Karpas-422 (cell line): ENCODE results near the gene RPRD1A. TPM values are rescaled to one million over a fixed set of nuclear protein-coding genes. Genes with fewer than 3 reads are reported as not detected.
A peak's percentile ranks its signal among the peaks of the same experiment; 100 is the strongest.
"Not testable (repeated sequence)": the region's sequence is repeated elsewhere in the genome, so short reads cannot be mapped to it uniquely, and the experiment has no call there.

Experiments
- DNase-seq: peaks from one replicate; pipeline ENCODE4 v3.0.0-alpha.2; 2015
- H2AFZ ChIP-seq: fragments of 200-600 bp; sonication (generic); 2 replicates; pipeline ENCODE4 v1.6.1; 2014; ENCODE audit warnings: antibody characterized with exemption, low read length, mixed read lengths
- H3K27ac ChIP-seq: fragments of 200-600 bp; sonication (generic); 2 replicates; pipeline ENCODE4 v1.5.1; 2014; ENCODE audit warnings: mild to moderate bottlenecking, low read length, moderate library complexity
- H3K27me3 ChIP-seq: fragments of 200-600 bp; sonication (generic); 2 replicates; pipeline ENCODE4 v1.6.1; 2014; ENCODE audit warnings: low read length, mixed read lengths
- H3K36me3 ChIP-seq: fragments of 200-600 bp; sonication (generic); 2 replicates; pipeline ENCODE4 v1.6.1; 2014; ENCODE audit warnings: low read length, mixed read lengths; ENCODE audit not compliant: insufficient read depth
- H3K4me1 ChIP-seq: fragments of 200-600 bp; sonication (generic); 2 replicates; pipeline ENCODE4 v1.6.1; 2014; ENCODE audit warnings: mild to moderate bottlenecking, low read length, mixed read lengths
- H3K4me2 ChIP-seq: fragments of 200-600 bp; sonication (generic); 2 replicates; pipeline ENCODE4 v1.6.1; 2014; ENCODE audit warnings: low read length, low read depth, mild to moderate bottlenecking; ENCODE audit not compliant: poor library complexity, severe bottlenecking
- H3K4me3 ChIP-seq: fragments of 200-600 bp; sonication (generic); 2 replicates; pipeline ENCODE4 v1.5.1; 2014; ENCODE audit warnings: mild to moderate bottlenecking, antibody characterized with exemption, low read length, mixed read lengths
- H3K79me2 ChIP-seq: fragments of 200-600 bp; sonication (generic); 2 replicates; pipeline ENCODE4 v1.6.1; 2014; ENCODE audit warnings: mild to moderate bottlenecking, low read length, mixed read lengths
- H3K9ac ChIP-seq: fragments of 200-600 bp; sonication (generic); 2 replicates; pipeline ENCODE4 v1.6.0; 2014; ENCODE audit warnings: low read length
- H3K9me2 ChIP-seq: fragments of 200-600 bp; sonication (generic), shearing (Covaris generic); replicated peaks from 2 replicates; pipeline ENCODE4 v1.6.0; 2014; ENCODE audit warnings: mild to moderate bottlenecking, low read length, moderate library complexity; ENCODE audit not compliant: insufficient read depth
- H3K9me3 ChIP-seq: fragments of 300-700, 200-600 bp; sonication (generic); 2 replicates; pipeline ENCODE4 v1.6.1; 2014; ENCODE audit warnings: low read length, mixed read lengths
- H4K20me1 ChIP-seq: fragments of 200-600 bp; sonication (generic); 2 replicates; pipeline ENCODE4 v1.6.1; 2014; ENCODE audit warnings: mild to moderate bottlenecking, antibody characterized with exemption, low read length, low read depth; ENCODE audit not compliant: insufficient read depth
- total RNA-seq: library from RNA; depleted of rRNA; stranded (reverse); fragments of >200 nt; shearing (Covaris generic); gene quantifications from 2 replicates; pipeline ENCODE4 v1.2.3, GENCODE V29; 2014; ENCODE audit warnings: low replicate concordance

The RPRD1A gene
- total RNA-seq, 1 experiment from 2014 or later, result 85.5 TPM

DNA sequence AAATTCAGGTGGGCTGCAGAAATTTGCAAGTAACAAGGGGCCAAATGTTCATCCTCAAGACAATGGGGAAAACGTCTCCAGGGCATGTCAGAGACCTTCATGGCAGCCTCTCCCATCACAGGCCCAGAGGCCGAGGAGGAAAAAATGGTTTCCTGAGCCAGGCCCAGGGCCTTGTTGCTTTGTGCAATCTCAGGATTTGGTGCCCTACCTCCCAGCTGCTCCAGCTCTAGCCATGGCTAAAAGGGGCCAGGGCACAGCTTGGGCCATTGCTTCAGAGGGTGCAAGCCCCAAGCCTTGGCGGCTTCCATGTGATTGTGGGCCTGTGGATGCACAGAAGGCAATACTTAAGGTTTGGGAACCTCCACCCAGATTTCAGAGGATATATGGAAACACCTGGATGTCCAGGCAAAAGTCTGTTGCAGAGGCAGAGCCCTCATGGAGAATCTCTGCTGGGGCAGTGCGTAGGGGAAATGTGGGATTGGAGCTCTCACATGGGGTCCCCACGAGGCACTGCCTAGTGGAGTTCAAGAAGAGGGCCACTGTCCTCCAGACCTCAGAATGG is 29.2 kb downstream of the RPRD1A start:
- no peak for DNase-seq
- H3K9ac ChIP-seq, result no peak overlapping the region
- H3K4me1 ChIP-seq, result peaks cover 27% of the 10 kb centered on the region
- H4K20me1 ChIP-seq, result no peaks in the 10 kb centered on the region
- no peak overlapping the region for H3K27ac ChIP-seq
- peaks cover 32% of the 10 kb centered on the region for H3K36me3 ChIP-seq
- H3K9me2 ChIP-seq, result no peaks in the 10 kb centered on the region
- no peak overlapping the region for H3K4me3 ChIP-seq
- peaks cover 6% of the 10 kb centered on the region for H3K9me3 ChIP-seq
- no peak overlapping the region for H2AFZ ChIP-seq
- H3K4me2 ChIP-seq, result no peak overlapping the region
- H3K27me3 ChIP-seq, result no peaks in the 10 kb centered on the region
- H3K79me2 ChIP-seq, result peaks cover 100% of the 10 kb centered on the region

GRCh38 chr18:36035253-36035652 is 32.1 kb downstream of the RPRD1A start:
- H3K9me3 ChIP-seq, result peaks cover 6% of the 10 kb centered on the region
- H3K36me3 ChIP-seq, result peaks cover 38% of the 10 kb centered on the region
- H3K4me1 ChIP-seq, result peaks cover 53% of the 10 kb centered on the region
- no peaks in the 10 kb centered on the region for H4K20me1 ChIP-seq
- no peaks in the 10 kb centered on the region for H3K9me2 ChIP-seq
- H3K79me2 ChIP-seq, result peaks cover 98% of the 10 kb centered on the region
- H3K27me3 ChIP-seq, result no peaks in the 10 kb centered on the region
- H3K4me3 ChIP-seq, result no peak overlapping the region
- no peak overlapping the region for H3K9ac ChIP-seq
- DNase-seq, result no peak
- no peak overlapping the region for H2AFZ ChIP-seq
- H3K4me2 ChIP-seq, result no peak overlapping the region
- H3K27ac ChIP-seq, result peak overlapping the region; percentile 55

GRCh38 chr18:36034299-36034895 is 33.0 kb downstream of the RPRD1A start:
- Histone ChIP-seq H2AFZ (no peak overlapping the region), H3K9me3 (peaks cover 3% of the 10 kb centered on the region), H3K4me2 (peak overlapping the region; percentile 40), H3K4me3 (no peak overlapping the region), H3K4me1 (peaks cover 53% of the 10 kb centered on the region), H3K79me2 (peaks cover 92% of the 10 kb centered on the region), H3K9ac (no peak overlapping the region), H3K27me3 (no peaks in the 10 kb centered on the region), H3K36me3 (peaks cover 32% of the 10 kb centered on the region), H3K27ac (peak overlapping the region; percentile 55), H3K9me2 (no peaks in the 10 kb centered on the region), H4K20me1 (no peaks in the 10 kb centered on the region)
- DNase-seq, result no peak

DNA sequence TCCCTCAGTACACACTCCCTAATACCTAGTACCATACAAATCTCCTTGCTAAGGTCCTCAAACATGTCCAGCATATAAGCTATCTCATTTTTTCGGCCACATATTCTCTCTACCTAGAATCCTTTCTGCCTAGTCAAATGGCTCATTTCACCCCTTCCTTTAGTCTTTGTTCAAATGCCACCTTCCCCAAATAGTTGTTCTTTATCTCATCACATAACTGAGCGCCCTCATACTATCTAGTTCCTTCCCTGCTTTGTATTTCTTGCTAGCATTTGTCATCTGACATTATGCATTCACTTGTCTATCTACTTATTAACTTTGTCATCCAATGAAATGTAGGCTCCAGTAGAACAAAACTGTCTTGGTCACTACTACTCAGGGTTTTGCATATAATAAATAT is 35.5 kb downstream of the RPRD1A start:
- H4K20me1 ChIP-seq, result no peaks in the 10 kb centered on the region
- H3K9me3 ChIP-seq, result no peaks in the 10 kb centered on the region
- no peaks in the 10 kb centered on the region for H3K9me2 ChIP-seq
- peaks cover 53% of the 10 kb centered on the region for H3K4me1 ChIP-seq
- no peak overlapping the region for H3K9ac ChIP-seq
- peaks cover 86% of the 10 kb centered on the region for H3K79me2 ChIP-seq
- peak overlapping the region; percentile 24 for H3K4me2 ChIP-seq
- peak overlapping the region; percentile 44 for H3K27ac ChIP-seq
- peaks cover 36% of the 10 kb centered on the region; the same call in 1 of the 2 replicates for H3K36me3 ChIP-seq
- H3K4me3 ChIP-seq, result no peak overlapping the region
- H3K27me3 ChIP-seq, result no peaks in the 10 kb centered on the region
- H2AFZ ChIP-seq, result no peak overlapping the region
- DNase-seq, result no peak

DNA sequence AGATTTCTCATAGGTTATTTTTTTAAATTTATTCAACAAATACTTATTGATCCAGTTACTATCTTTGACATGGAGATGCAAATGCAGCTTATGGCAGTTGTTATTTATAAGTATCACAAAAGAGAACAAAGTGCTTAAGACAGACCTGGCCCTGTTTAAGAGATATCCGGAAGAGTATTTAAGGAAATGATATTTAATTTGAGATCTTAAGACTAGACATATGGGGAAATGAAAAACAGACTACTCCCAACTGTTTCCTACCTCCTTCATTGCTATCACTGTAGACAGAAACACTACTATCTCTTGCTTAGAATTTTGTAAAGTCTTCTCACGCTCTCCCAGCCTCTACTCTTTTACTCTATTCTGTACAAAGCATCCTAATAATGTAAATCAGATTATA is 36.0 kb downstream of the RPRD1A start:
- peaks cover 41% of the 10 kb centered on the region; the same call in 1 of the 2 replicates for H3K36me3 ChIP-seq
- peak; percentile 59 for DNase-seq
- peak overlapping the region; percentile 44 for H3K27ac ChIP-seq
- no peaks in the 10 kb centered on the region for H3K27me3 ChIP-seq
- peaks cover 53% of the 10 kb centered on the region for H3K4me1 ChIP-seq
- peak overlapping the region; percentile 24 for H3K4me2 ChIP-seq
- H3K9me3 ChIP-seq, result no peaks in the 10 kb centered on the region
- no peaks in the 10 kb centered on the region for H3K9me2 ChIP-seq
- H4K20me1 ChIP-seq, result no peaks in the 10 kb centered on the region
- H3K79me2 ChIP-seq, result peaks cover 82% of the 10 kb centered on the region
- H3K9ac ChIP-seq, result no peak overlapping the region
- no peak overlapping the region for H2AFZ ChIP-seq
- no peak overlapping the region for H3K4me3 ChIP-seq

GRCh38 chr18:36028859-36029258 is 38.5 kb downstream of the RPRD1A start:
- Histone ChIP-seq H3K9ac (no peak overlapping the region), H3K36me3 (peaks cover 60% of the 10 kb centered on the region; the same call in 1 of the 2 replicates), H4K20me1 (no peaks in the 10 kb centered on the region), H2AFZ (no peak overlapping the region), H3K4me2 (no peak overlapping the region), H3K79me2 (peaks cover 57% of the 10 kb centered on the region), H3K27me3 (no peaks in the 10 kb centered on the region), H3K4me1 (peaks cover 32% of the 10 kb centered on the region), H3K4me3 (no peak overlapping the region), H3K27ac (no peak overlapping the region), H3K9me2 (no peaks in the 10 kb centered on the region), H3K9me3 (no peaks in the 10 kb centered on the region)
- no peak for DNase-seq

DNA sequence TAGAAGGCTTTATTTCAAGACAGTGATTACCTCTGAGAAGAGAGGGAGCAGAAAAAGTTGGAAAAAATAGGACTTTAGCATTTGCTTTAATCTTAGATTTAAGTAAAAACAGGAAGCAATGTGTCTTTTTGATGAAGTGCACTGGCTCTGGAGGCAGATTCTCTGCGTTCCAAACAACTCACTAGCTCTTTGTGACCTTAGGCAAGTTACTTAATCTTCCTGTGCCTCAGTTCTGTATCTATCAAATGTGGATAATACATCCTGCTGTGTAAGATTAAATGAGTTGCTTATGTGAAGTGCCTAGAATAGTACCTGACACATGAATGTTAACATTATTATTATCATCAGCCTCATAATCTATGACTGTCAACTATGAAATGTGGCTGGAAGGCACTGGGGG is 42.3 kb downstream of the RPRD1A start:
- Histone ChIP-seq H3K4me2 (no peak overlapping the region), H3K4me1 (no peaks in the 10 kb centered on the region), H3K9ac (no peak overlapping the region), H3K9me3 (no peaks in the 10 kb centered on the region), H3K4me3 (no peak overlapping the region), H2AFZ (no peak overlapping the region), H3K27me3 (no peaks in the 10 kb centered on the region), H3K27ac (no peak overlapping the region), H3K79me2 (peaks cover 21% of the 10 kb centered on the region), H4K20me1 (no peaks in the 10 kb centered on the region), H3K9me2 (no peaks in the 10 kb centered on the region), H3K36me3 (peaks cover 45% of the 10 kb centered on the region; the same call in 1 of the 2 replicates)
- DNase-seq, result no peak

- Histone ChIP-seq H3K79me2 (peaks cover 19% of the 10 kb centered on the region), H3K36me3 (peaks cover 42% of the 10 kb centered on the region; the same call in 1 of the 2 replicates)
- not testable (repeated sequence) for H3K9ac ChIP-seq, DNase-seq, H3K4me3 ChIP-seq, H3K9me3 ChIP-seq, H4K20me1 ChIP-seq, H3K27me3 ChIP-seq, H3K4me1 ChIP-seq, H3K4me2 ChIP-seq, H3K9me2 ChIP-seq, H2AFZ ChIP-seq, H3K27ac ChIP-seq
Observed at GRCh38 chr18:36024241-36024640, 43.1 kb downstream of the RPRD1A start.
